ENCODE results near the gene VIPR1.

The VIPR1 gene

GRCh38 chr3:42503957-42504333, 1.5 kb downstream of the VIPR1 start (continued):
- TF ChIP-seq PATZ1 (CRISPR knock-in tag; IDR thresholded peaks at IDR 0.05; ENCODE audit: borderline replicate concordance) (no peak), ARNTL (CRISPR knock-in tag; IDR thresholded peaks at IDR 0.05; ENCODE audit: borderline replicate concordance, low read depth) (no peak), RARB (CRISPR knock-in tag; IDR thresholded peaks at IDR 0.05) (no peak), ZFP30 (CRISPR knock-in tag; IDR thresholded peaks at IDR 0.05) (no peak), GLIS3 (CRISPR knock-in tag; IDR thresholded peaks at IDR 0.05) (no peak), ESRRG (CRISPR knock-in tag; IDR thresholded peaks at IDR 0.05) (no peak), ZNF565 (CRISPR knock-in tag; conservative IDR thresholded peaks at IDR 0.05; ENCODE audit: low read depth) (no peak), ISL1 (CRISPR knock-in tag; IDR thresholded peaks at IDR 0.05) (no peak)

GRCh38 chr3:42504334-42505127, 2.1 kb downstream of the VIPR1 start:
- TF ChIP-seq RARB (CRISPR knock-in tag; IDR thresholded peaks at IDR 0.05) (no peak), ZNF8 (CRISPR knock-in tag; IDR thresholded peaks at IDR 0.05) (no peak), TCF4 (CRISPR knock-in tag; IDR thresholded peaks at IDR 0.05; ENCODE audit: borderline replicate concordance) (no peak), ISL1 (CRISPR knock-in tag; IDR thresholded peaks at IDR 0.05) (no peak), ZC3H10 (CRISPR knock-in tag; IDR thresholded peaks at IDR 0.05) (no peak), CREB5 (CRISPR knock-in tag; IDR thresholded peaks at IDR 0.05; ENCODE audit: low read depth) (no peak), GLIS3 (CRISPR knock-in tag; IDR thresholded peaks at IDR 0.05) (no peak), TSHZ2 (CRISPR knock-in tag; IDR thresholded peaks at IDR 0.05) (no peak)
- ATAC-seq: no peak

GRCh38 chr3:42505128-42505848, 2.8 kb downstream of the VIPR1 start:
- ATAC-seq: no peak
- TF ChIP-seq ARNTL (CRISPR knock-in tag; IDR thresholded peaks at IDR 0.05; ENCODE audit: borderline replicate concordance, low read depth) (no peak), ZNF70 (CRISPR knock-in tag; IDR thresholded peaks at IDR 0.05) (no peak), TSHZ2 (CRISPR knock-in tag; IDR thresholded peaks at IDR 0.05) (no peak), ISL1 (CRISPR knock-in tag; IDR thresholded peaks at IDR 0.05) (no peak), PPARA (CRISPR knock-in tag; IDR thresholded peaks at IDR 0.05; ENCODE audit: borderline replicate concordance) (no peak), RARB (CRISPR knock-in tag; IDR thresholded peaks at IDR 0.05) (no peak), PATZ1 (CRISPR knock-in tag; IDR thresholded peaks at IDR 0.05; ENCODE audit: borderline replicate concordance) (no peak), CSRNP3 (CRISPR knock-in tag; IDR thresholded peaks at IDR 0.05) (no peak), ZC3H10 (CRISPR knock-in tag; IDR thresholded peaks at IDR 0.05) (no peak), ZNF8 (CRISPR knock-in tag; IDR thresholded peaks at IDR 0.05) (no peak), CSDC2 (CRISPR knock-in tag; IDR thresholded peaks at IDR 0.05) (no peak), ESRRG (CRISPR knock-in tag; IDR thresholded peaks at IDR 0.05) (no peak), OSR1 (CRISPR knock-in tag; IDR thresholded peaks at IDR 0.05) (no peak)

Data from SK-N-SH treated with all-trans-retinoic acid at 6 μM for 48 hours (cell line).